T1000 (cell line): ENCODE results near the gene NT5C2.
"Not testable (repeated sequence)": the region's sequence is repeated elsewhere in the genome, so short reads cannot be mapped to it uniquely, and the experiment has no call there.

Experiments
- DNase-seq: peaks from one replicate; lab custom pipeline; 2025; ENCODE audit warnings: mixed read lengths; lab: John Stamatoyannopoulos, UW

NT5C2 gene

GRCh38 chr10:103083977-103084320 lies 109.1 kb downstream of the NT5C2 start:
- DNase-seq: no peak

- no peak for DNase-seq
Measured at GRCh38 chr10:103083266-103083976, 109.7 kb downstream of the NT5C2 start.

DNA sequence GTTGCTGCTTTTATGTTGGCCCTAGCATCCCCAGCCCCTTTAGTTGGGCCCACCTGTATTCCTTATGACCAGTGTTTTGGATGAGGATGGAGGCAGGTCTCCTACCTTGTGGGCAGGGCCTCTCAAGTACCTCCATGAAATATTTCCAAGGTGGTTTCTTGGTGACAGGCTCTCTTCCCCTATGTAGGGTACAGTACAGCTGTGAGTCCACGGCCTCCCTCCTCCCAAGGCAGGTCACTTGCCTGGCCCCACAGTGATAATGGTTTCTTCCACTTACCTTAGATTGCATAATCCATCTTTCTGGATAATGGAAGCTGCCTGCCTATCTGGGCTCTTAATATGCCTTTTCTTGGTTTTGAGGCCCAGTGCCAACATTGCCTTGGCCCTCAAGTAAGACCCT lies 110.4 kb downstream of the NT5C2 start:
- no peak for DNase-seq

DNA sequence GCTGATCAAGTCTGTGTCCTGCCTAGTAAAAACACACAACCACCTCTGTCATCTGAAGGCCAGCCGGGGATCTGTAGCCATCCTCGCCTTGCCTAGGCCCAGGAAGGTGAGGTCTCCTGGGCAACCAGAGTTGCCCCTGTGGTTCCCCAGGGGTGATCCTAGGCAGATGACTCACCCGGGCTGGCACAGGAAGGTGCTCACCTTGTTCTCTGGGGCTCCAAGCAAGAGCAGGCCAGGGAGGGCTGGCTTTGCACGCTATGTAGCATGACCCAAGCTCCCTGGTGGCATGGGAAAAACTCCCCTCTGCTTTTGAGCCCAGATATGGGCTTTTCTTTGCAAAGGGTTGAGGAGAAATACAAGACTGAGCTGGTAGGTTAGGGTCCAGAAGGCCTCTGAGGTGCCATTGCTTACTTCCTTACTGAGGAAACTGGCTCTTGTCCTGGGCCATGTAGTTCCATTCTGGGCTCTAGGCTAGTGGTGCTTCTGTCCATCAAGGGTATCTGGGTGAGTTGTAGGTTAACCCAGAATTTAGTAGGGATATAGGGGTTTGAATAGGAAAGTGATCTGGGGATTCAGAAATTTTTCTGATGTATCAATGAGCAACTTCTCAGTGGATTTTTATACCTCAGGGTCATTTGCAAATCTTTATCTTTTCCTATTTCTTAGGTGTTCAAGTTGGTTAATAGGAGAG lies 112.0 kb downstream of the NT5C2 start:
- DNase-seq: no peak

DNA sequence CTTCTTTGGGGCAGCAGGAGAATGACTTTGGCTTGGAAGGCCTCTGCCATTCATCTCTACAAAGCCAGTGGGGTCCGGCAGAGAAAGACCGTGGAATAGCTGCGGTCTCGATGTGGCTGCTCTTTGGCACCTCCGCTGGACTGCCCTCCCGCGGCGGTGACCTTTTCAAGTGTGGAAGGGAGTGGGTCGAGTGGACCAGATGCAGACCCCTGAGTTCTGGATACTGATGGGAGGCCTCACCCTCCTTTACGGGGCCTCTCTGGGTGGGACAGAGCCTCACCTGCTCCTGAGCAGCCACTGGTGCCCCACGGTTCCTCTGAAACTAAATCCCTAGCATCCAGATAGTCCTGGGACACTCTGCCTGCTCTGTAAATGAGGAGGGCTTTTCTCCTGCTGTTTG lies 113.1 kb downstream of the NT5C2 start:
- no peak for DNase-seq

DNA sequence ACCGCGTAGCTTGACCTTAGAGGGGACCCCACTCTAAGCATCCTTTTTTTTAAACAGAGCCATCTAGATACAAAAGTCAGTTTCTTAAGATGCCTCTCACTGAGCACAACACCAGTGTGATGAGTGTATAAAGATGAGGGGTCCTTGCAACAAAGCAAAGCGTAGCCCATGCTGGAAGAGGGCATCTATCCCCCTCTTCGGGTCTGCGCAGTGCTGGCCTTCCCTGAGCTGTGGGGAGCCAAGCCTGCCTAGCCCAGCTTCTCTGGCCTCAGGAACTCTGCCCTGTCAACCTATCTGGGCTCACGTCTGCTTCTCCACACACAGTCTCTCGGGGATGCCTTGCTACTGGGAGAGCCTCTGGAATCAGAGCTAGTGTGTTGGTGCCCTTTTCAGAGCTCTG lies 114.0 kb downstream of the NT5C2 start:
- DNase-seq: no peak

- DNase-seq: no peak
Measured at GRCh38 chr10:103078676-103079075, 114.4 kb downstream of the NT5C2 start.

GRCh38 chr10:103078309-103078615 lies 114.8 kb downstream of the NT5C2 start:
- DNase-seq: no peak

DNA sequence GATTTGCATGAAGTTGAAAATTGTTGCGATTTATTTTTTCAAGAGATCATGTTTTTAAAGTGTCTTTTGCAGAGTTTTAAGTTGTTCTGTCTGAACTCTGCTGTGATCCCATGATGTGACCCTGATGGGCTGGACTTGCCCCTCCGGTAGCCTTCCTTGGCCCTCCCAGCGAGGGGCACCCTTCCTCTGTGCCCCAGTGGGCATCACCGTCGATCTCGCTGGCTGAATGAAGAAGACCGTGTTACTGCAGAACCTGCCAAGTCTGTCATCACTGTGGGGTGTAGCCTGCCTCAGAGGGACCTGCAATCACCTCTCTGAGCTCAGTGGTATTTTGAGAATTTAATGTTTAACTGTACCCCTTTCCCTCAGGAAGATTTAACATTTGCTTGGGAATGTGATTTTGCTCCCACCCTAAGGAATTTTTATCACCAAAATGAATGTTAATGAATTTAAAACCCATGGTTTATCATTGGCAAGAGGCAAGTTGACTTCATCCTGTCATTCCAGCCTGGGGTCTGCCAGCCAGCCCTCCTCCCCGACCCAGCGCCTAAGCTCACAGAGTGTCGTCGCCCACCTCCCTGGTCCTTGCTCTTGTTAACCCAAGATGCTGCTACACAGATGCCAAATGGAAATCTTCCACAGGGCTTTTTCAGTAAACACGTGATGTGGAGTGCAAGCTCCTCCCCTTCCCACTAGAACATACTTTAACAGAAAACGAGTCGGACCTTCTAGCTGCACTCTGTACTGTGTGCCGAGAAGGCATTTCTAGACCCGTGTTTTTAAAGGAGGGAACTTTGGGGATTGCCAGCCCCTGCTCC lies 115.4 kb downstream of the NT5C2 start:
- no peak for DNase-seq

- no peak for DNase-seq
Measured at GRCh38 chr10:103077020-103077419, 116.1 kb downstream of the NT5C2 start.

DNA sequence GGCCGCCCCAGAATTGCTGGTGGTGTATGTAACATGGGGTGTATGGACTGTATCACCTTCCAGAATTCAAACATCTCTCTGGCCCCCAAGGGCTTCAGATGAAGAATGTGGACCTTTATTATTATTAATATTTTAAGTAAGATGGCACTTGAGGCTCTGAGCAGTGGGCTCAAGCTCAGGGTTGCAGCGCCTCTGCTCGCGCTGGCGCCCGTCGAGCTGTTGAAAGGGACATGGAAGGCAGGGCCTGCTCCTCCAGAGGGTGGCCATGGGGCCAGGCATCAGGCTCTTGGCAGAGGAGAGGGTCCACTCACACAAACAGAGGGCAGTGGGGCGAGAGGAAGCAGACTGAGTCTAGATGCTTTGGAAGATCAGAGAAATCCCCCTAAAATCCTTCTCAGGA lies 120.2 kb downstream of the NT5C2 start:
- DNase-seq: no peak

DNA sequence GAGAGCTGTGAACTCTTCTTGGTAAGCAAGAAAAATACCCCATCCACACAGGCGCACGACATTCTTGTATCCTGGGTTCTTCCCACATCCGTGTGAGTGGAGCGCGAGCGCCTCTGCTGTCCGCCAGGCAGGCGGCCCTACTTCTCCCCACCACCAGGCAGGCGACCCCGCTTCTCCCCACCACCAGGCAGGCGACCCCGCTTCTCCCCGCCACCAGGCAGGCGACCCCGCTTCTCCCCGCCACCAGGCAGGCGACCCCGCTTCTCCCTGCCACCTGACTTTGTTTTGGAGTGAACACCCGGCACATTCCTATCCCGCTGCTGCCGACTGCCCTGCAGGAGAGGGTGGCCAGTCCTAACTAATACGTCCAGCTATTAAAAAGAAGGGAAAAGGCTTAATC lies 120.8 kb downstream of the NT5C2 start:
- no peak for DNase-seq

- no peak for DNase-seq
Measured at GRCh38 chr10:103069453-103070331, 123.4 kb downstream of the NT5C2 start.

DNA sequence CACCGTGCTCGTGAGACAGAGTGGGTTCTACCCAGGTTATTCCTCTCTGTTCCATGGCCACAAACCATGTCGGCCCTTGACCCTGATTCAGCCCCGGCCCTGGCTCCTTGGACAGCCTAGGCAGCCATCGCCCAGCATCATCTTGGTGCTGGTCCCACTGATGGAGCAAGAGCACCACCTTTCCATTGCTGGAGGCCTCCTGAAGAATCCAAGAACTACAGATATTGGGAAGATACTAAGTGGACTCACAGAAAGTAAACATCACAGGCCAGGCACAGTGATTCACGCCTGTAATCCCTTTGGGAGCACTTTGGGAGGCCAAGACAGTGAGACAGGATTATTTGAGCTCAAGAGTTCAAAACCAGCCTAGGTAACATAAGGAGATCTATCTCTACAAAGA lies 125.1 kb downstream of the NT5C2 start:
- DNase-seq: no peak

GRCh38 chr10:103067484-103067883 lies 125.6 kb downstream of the NT5C2 start:
- DNase-seq: no peak

- DNase-seq: not testable (repeated sequence)
Measured at GRCh38 chr10:103067099-103067477, 126.0 kb downstream of the NT5C2 start.

DNA sequence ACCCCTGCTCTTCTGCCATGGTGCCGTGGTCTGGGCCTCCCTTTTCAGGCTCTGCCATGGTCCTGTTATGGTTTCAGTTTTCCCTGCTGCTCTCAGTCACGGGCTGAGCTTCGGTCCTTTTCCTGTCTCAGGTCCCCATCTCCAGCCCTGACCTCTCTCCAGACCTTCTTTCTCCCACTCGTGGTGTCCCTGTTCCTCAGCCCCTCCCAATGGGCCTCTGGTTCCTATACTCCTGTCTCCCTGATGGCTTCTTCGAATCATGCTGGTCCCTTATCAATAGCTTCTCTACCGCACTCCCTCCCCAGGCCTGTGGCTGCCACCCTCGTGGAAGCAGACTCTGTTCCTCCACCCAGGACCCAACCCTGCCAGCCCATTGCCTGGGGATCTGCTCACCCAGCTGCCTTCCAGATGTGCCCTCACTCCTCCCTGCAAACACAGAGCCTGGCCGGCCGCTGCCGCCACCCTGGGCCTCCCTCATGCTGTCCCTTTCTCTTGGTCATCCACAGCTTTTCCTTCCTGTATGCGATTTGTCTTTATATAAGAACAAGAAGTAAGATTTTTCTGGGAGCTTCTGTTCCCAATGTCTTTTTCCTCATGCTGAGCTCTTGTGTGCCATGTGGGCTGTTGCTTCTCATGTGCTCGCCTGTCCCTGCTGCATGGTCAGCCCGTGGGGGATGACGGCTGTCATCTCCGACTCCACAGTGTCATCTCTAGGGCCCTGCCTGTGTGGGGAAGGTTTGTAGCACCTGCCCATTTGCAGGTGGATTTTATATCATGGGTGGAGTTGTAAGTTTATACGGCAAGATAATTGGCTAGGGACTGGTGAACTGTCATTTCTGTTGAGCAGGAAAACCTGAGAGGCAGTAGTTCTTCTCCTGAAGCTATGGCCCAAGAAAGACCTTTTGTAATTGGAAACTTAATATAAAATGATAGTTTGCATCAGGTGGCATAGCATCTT lies 126.7 kb downstream of the NT5C2 start:
- no peak for DNase-seq

- DNase-seq: no peak
Measured at GRCh38 chr10:103064956-103065355, 128.1 kb downstream of the NT5C2 start.

GRCh38 chr10:103062854-103063590 lies 130.1 kb downstream of the NT5C2 start:
- no peak for DNase-seq

GRCh38 chr10:103060575-103060974 lies 132.5 kb downstream of the NT5C2 start:
- no peak for DNase-seq
